DND-41 (cell line): Measurements from ENCODE around the gene TFEC.
"Not testable (repeated sequence)": the region's sequence is repeated elsewhere in the genome, so short reads cannot be mapped to it uniquely, and the experiment has no call there.

ENCODE experiments used
- CTCF ChIP-seq: IDR thresholded peaks from 2 replicates; pipeline ENCODE4 v1.5.1; 2012; ENCODE audit warnings: borderline replicate concordance, low read length, moderate library complexity, mild to moderate bottlenecking; ENCODE audit not compliant: poor library complexity, severe bottlenecking; ENCODE audit errors: extremely low read depth
- EZH2 ChIP-seq: IDR thresholded peaks from 3 replicates; pipeline ENCODE4 v1.6.1; 2012; ENCODE audit warnings: borderline replicate concordance, low read depth, mild to moderate bottlenecking, moderate library complexity, low read length, inconsistent platforms; ENCODE audit not compliant: severe bottlenecking

- not testable (repeated sequence) for TF ChIP-seq CTCF, EZH2
These were observed 25.8 kb downstream of the TFEC start for GRCh38 chr7:116004762-116005161.
